HEK293T (cell line): Measurements from ENCODE around the gene DOK7.

Experiments
- CTCF ChIA-PET: fragments of 350-600 bp; formaldehyde crosslinking; extraction: SDS; loops from one replicate; lab custom pipeline; 2021; ENCODE audit warnings: antibody characterized with exemption, inconsistent platforms; lab: Yijun Ruan, JAX
- POLR2A ChIA-PET: fragments of 350-600 bp; formaldehyde crosslinking; extraction: SDS; loops from one replicate; lab custom pipeline; 2020; ENCODE audit warnings: antibody characterized with exemption, inconsistent platforms; lab: Yijun Ruan, JAX
- DNase-seq: peaks from one replicate; pipeline ENCODE4 v3.0.0; 2012; ENCODE audit warnings: mixed read lengths; ENCODE audit errors: extremely low spot score
- ARNT ChIP-seq: fragments of 450-650 bp; IDR thresholded peaks from 2 replicates; pipeline ENCODE4 v1.6.1; 2017; ENCODE audit warnings: mild to moderate bottlenecking
- BHLHE40 ChIP-seq: fragments of 450-650 bp; IDR thresholded peaks from 2 replicates; pipeline ENCODE4 v1.6.1; 2016; ENCODE audit warnings: mild to moderate bottlenecking, moderate library complexity, borderline replicate concordance
- CTBP1 ChIP-seq: fragments of 450-650 bp; IDR thresholded peaks from 2 replicates; pipeline ENCODE4 v1.6.1; 2016; ENCODE audit warnings: borderline replicate concordance
- ELF4 ChIP-seq: fragments of 450-650 bp; IDR thresholded peaks from 2 replicates; pipeline ENCODE4 v1.6.1; 2017; ENCODE audit warnings: antibody characterized with exemption
- FOXA1 ChIP-seq: fragments of 450-650 bp; IDR thresholded peaks from 2 replicates; pipeline ENCODE4 v1.6.1; 2016; ENCODE audit warnings: mild to moderate bottlenecking
- FOXK2 ChIP-seq: fragments of 450-650 bp; IDR thresholded peaks from 2 replicates; pipeline ENCODE4 v1.6.1; 2016; ENCODE audit warnings: mild to moderate bottlenecking
- FOXM1 ChIP-seq: fragments of 450-650 bp; IDR thresholded peaks from 2 replicates; pipeline ENCODE4 v1.6.1; 2017; ENCODE audit warnings: mild to moderate bottlenecking, borderline replicate concordance
- HDGF ChIP-seq: fragments of 450-650 bp; IDR thresholded peaks from 2 replicates; pipeline ENCODE4 v1.6.1; 2017; ENCODE audit warnings: antibody characterized with exemption, borderline replicate concordance
- L3MBTL2 ChIP-seq: fragments of 450-650 bp; conservative IDR thresholded peaks from 2 replicates; pipeline ENCODE4 v1.6.1; 2016; ENCODE audit warnings: mild to moderate bottlenecking
- LEF1 ChIP-seq: fragments of 450-650 bp; IDR thresholded peaks from 2 replicates; pipeline ENCODE4 v1.6.1; 2017; ENCODE audit warnings: mild to moderate bottlenecking, borderline replicate concordance
- NFRKB ChIP-seq: fragments of 450-650 bp; IDR thresholded peaks from 2 replicates; pipeline ENCODE4 v1.6.1; 2016; ENCODE audit warnings: mild to moderate bottlenecking, moderate library complexity
- PKNOX1 ChIP-seq: fragments of 450-650 bp; IDR thresholded peaks from 2 replicates; pipeline ENCODE4 v1.6.1; 2016
- SP1 ChIP-seq: fragments of 450-650 bp; IDR thresholded peaks from 2 replicates; pipeline ENCODE4 v1.6.1; 2017
- SUZ12 ChIP-seq: fragments of 450-650 bp; IDR thresholded peaks from 2 replicates; pipeline ENCODE4 v1.6.1; 2016; ENCODE audit warnings: mild to moderate bottlenecking
- TARDBP ChIP-seq: fragments of 450-650 bp; IDR thresholded peaks from 2 replicates; pipeline ENCODE4 v1.6.1; 2016
- ZNF384 ChIP-seq: fragments of 450-650 bp; IDR thresholded peaks from 2 replicates; pipeline ENCODE4 v1.6.1; 2016

The DOK7 gene

GRCh38 chr4:3435686-3435956 is 27.5 kb upstream of the DOK7 start:
- TF ChIP-seq L3MBTL2 (no peak), NFRKB (no peak), FOXM1 (no peak)
- DNase-seq: no peak
- ChIA-PET POLR2A (no interaction called here), CTCF (interaction anchor here (0.7 to 1.0 kb wide), 2 partner anchors 68 to 380 kb away, joined by 3 read pairs; no protein-coding TSS in a partner anchor)

GRCh38 chr4:3436048-3436797 is 26.9 kb upstream of the DOK7 start:
- CTCF ChIA-PET: no interaction called here
- TF ChIP-seq TARDBP (no peak), NFRKB (no peak), HDGF (no peak), ZNF384 (no peak), SP1 (no peak), BHLHE40 (no peak), ARNT (no peak), ELF4 (no peak), PKNOX1 (no peak), FOXK2 (no peak)
- POLR2A ChIA-PET: no interaction called here
- DNase-seq: no peak

GRCh38 chr4:3436798-3437581 is 26.1 kb upstream of the DOK7 start:
- ChIA-PET CTCF (interaction anchor here (0.7 kb wide), 1 partner anchor 286 kb away, joined by 4 read pairs; no protein-coding TSS in a partner anchor), POLR2A (no interaction called here)
- DNase-seq: no peak
- TF ChIP-seq LEF1 (no peak), HDGF (no peak), ARNT (no peak), SP1 (no peak), FOXA1 (no peak), ZNF384 (no peak), NFRKB (no peak), FOXM1 (no peak), ELF4 (no peak), FOXK2 (no peak), SUZ12 (no peak), L3MBTL2 (no peak), BHLHE40 (no peak), TARDBP (no peak), PKNOX1 (no peak), CTBP1 (no peak)

- POLR2A ChIA-PET: no interaction called here
- CTCF ChIA-PET: interaction anchor here (0.7 kb wide), 1 partner anchor 287 kb away, joined by 4 read pairs; no protein-coding TSS in a partner anchor
- no peak for DNase-seq
- TF ChIP-seq FOXM1 (no peak), BHLHE40 (no peak), CTBP1 (no peak), LEF1 (no peak), L3MBTL2 (no peak), NFRKB (no peak), TARDBP (no peak)
Observed at GRCh38 chr4:3437582-3437936, 25.5 kb upstream of the DOK7 start.

- ChIA-PET CTCF (interaction anchor here (0.7 kb wide), 1 partner anchor 288 kb away, joined by 4 read pairs; no protein-coding TSS in a partner anchor), POLR2A (no interaction called here)
- DNase-seq: no peak
- TF ChIP-seq SUZ12: no peak
- no peak for TF ChIP-seq TARDBP
- no peak for TF ChIP-seq BHLHE40
- TF ChIP-seq PKNOX1: no peak
- TF ChIP-seq FOXA1: no peak
- TF ChIP-seq CTBP1: no peak
- no peak for TF ChIP-seq ARNT
- no peak for TF ChIP-seq ZNF384
- no peak for TF ChIP-seq HDGF
- no peak for TF ChIP-seq SP1
- no peak for TF ChIP-seq ELF4
- no peak for TF ChIP-seq FOXK2
- TF ChIP-seq L3MBTL2: no peak
- no peak for TF ChIP-seq FOXM1
- no peak for TF ChIP-seq LEF1
- no peak for TF ChIP-seq NFRKB
Observed at GRCh38 chr4:3437998-3438846, 24.9 kb upstream of the DOK7 start.
